Thoracic aorta (tissue), 2 donors: ENCODE results near the gene RAPGEF3. TPM values are rescaled to one million over a fixed set of nuclear protein-coding genes. Genes with fewer than 3 reads are reported as not detected.
A peak's percentile ranks its signal among the peaks of the same experiment; 100 is the strongest.

Experiments used
- ATAC-seq: fragments of 150-250 bp; one replicate; pipeline ENCODE4 v1.8.0; 2017; ENCODE audit warnings: low read depth; ENCODE audit not compliant: insufficient number of reproducible peaks, low FRiP score
- DNase-seq: peaks from one replicate; pipeline ENCODE4 v3.0.0-alpha.2; 2020; ENCODE audit warnings: low spot score
- H3K27ac ChIP-seq, 2 donors: fragments of 200-600 bp; sonication (generic); 1 replicate in 1 of 2; 2 replicates in 1 of 2; pipeline ENCODE4 v1.5.1; 2016; ENCODE audit warnings: mild to moderate bottlenecking in 2 of 2, moderate library complexity in 2 of 2
- H3K27me3 ChIP-seq: fragments of 200-600 bp; sonication (generic); replicated peaks from 2 replicates; pipeline ENCODE4 v1.6.0; 2016; ENCODE audit warnings: mild to moderate bottlenecking; ENCODE audit not compliant: insufficient read depth
- H3K36me3 ChIP-seq: fragments of 200-600 bp; sonication (generic); one replicate; pipeline ENCODE4 v1.5.1; 2016
- H3K4me1 ChIP-seq, 2 donors: fragments of 200-600 bp; sonication (generic); 1 replicate in 1 of 2; 2 replicates in 1 of 2; pipeline versions ENCODE4 v1.5.1 to v1.6.0; 2016; ENCODE audit warnings: low read depth in 2 of 2, mild to moderate bottlenecking in 1 of 2; ENCODE audit not compliant: control insufficient read depth in 1 of 2
- H3K4me3 ChIP-seq: fragments of 200-600 bp; sonication (generic); 2 replicates; pipeline ENCODE4 v1.5.1; 2016; ENCODE audit warnings: mild to moderate bottlenecking
- H3K9me3 ChIP-seq: fragments of 200-600 bp; sonication (generic); 2 replicates; pipeline ENCODE4 v1.5.1; 2016
- total RNA-seq, 2 donors: library from RNA; depleted of rRNA; stranded (reverse); fragments of >200 nt; gene quantifications; one replicate each; pipeline versions ENCODE4 v1.1.0 to v1.2.3, GENCODE V29; 2016
- TF ChIP-seq, protein P1 (sequence below): fragments of 200-600 bp; sonication (generic); IDR thresholded peaks from one replicate; pipeline ENCODE4 v1.5.1; 2019; ENCODE audit warnings: antibody characterized with exemption

RAPGEF3 gene
- total RNA-seq, 2 donors from 2014 or later = 40.9 to 77.4 TPM

DNA sequence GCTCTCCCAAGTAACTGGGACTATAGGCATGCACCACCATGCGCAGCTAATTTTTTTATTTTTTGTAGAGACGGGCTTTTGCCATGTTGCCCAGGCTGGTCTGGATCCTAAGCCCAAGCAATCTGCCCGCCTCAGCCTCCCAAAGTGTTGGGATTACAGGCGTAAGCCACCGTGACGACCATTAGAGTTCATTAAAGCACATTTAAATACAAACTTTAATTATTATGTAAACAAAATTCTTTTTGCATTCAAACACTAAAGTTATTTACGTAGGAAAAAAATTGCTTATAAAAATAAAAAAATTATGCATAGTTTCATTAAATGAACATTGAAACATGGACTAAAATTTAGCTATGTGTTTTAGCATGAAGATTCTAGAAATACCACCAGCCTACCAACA is 60.0 kb downstream of the RAPGEF3 start:
- Histone ChIP-seq H3K4me3 (no peak overlapping the region), H3K9me3 (no peaks in the 10 kb centered on the region), H3K27me3 (no peaks in the 10 kb centered on the region), H3K36me3 (peaks cover 9% of the 10 kb centered on the region), H3K27ac (no peak overlapping the region), H3K4me1 (no peaks in the 10 kb centered on the region)
- TF ChIP-seq, protein P1, sequence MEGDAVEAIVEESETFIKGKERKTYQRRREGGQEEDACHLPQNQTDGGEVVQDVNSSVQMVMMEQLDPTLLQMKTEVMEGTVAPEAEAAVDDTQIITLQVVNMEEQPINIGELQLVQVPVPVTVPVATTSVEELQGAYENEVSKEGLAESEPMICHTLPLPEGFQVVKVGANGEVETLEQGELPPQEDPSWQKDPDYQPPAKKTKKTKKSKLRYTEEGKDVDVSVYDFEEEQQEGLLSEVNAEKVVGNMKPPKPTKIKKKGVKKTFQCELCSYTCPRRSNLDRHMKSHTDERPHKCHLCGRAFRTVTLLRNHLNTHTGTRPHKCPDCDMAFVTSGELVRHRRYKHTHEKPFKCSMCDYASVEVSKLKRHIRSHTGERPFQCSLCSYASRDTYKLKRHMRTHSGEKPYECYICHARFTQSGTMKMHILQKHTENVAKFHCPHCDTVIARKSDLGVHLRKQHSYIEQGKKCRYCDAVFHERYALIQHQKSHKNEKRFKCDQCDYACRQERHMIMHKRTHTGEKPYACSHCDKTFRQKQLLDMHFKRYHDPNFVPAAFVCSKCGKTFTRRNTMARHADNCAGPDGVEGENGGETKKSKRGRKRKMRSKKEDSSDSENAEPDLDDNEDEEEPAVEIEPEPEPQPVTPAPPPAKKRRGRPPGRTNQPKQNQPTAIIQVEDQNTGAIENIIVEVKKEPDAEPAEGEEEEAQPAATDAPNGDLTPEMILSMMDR = no peak
- ATAC-seq (no peak), DNase-seq (no peak)

DNA sequence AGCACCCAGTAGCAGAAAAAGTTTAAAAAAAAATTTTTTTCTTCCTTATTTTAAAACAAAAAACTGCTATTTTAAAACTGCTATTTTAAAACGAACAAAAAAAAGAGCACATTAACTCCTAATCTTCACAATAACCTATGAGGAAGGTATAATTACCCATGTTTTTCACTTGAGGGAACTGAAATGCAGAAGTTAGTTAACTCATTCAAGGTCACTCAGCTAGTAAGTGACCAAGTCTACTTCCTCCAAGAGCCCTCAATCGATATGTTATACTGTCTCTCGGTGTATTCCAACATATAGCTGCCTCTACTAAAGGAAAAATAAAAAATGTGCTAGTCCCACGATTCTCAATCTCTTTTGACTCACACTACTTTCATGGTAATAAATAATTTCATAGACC is 60.6 kb downstream of the RAPGEF3 start:
- peaks cover 13% of the 10 kb centered on the region for H3K36me3 ChIP-seq
- no peaks in the 10 kb centered on the region for H3K9me3 ChIP-seq
- ATAC-seq (no peak), DNase-seq (no peak)
- no peak overlapping the region for H3K27ac ChIP-seq
- TF ChIP-seq, protein P1 = no peak
- no peaks in the 10 kb centered on the region for H3K4me1 ChIP-seq
- H3K27me3 ChIP-seq = no peaks in the 10 kb centered on the region
- no peak overlapping the region for H3K4me3 ChIP-seq

DNA sequence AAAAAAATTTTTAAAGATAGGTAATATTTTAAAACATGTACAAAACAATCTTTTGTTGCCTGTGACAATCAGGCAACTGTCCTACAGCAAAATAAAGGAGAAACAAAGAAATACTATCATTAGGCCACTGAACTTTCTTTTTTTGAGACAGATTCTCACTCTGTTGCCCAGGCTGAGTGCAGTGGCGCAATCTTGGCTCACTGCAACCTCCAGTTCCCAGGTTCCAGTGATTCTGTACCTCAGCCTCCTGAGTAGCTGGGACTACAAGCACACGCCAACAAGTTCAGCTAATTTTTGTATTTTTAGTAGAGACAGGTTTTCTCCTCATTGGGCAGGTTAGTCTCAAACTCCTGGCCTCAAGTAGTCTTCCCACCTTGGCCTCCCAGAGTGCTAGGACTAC is 69.5 kb downstream of the RAPGEF3 start:
- Histone ChIP-seq H3K27me3 (no peaks in the 10 kb centered on the region), H3K4me3 (no peak overlapping the region), H3K36me3 (peaks cover 9% of the 10 kb centered on the region), H3K4me1 (no peaks in the 10 kb centered on the region), H3K9me3 (no peaks in the 10 kb centered on the region), H3K27ac (no peak overlapping the region)
- ATAC-seq = no peak
- TF ChIP-seq, protein P1 = no peak
- DNase-seq = no peak

DNA sequence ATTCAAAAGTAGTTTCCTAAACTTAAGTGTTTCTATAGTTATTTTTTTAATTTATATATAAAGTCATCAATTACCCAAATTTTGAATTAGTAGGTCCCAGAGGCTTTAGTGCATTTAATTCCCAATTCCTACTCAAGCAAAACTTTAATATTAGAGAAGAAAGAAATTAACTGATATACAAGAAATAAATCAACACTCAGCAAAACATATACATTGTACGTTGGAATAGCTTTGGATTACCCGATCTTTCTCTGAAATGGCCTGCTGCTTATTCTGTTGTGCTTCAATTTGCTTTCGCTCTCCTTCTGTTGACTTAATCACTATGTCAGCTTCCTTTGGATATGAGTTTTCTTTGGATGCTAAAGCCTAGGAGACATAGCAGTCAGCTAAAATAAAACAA is 71.0 kb downstream of the RAPGEF3 start:
- DNase-seq (no peak), ATAC-seq (no peak)
- H3K27me3 ChIP-seq = no peaks in the 10 kb centered on the region
- H3K36me3 ChIP-seq = peaks cover 7% of the 10 kb centered on the region
- no peak overlapping the region for H3K4me3 ChIP-seq
- TF ChIP-seq, protein P1 = no peak
- H3K4me1 ChIP-seq = no peaks in the 10 kb centered on the region
- H3K9me3 ChIP-seq = no peaks in the 10 kb centered on the region
- H3K27ac ChIP-seq = no peak overlapping the region

DNA sequence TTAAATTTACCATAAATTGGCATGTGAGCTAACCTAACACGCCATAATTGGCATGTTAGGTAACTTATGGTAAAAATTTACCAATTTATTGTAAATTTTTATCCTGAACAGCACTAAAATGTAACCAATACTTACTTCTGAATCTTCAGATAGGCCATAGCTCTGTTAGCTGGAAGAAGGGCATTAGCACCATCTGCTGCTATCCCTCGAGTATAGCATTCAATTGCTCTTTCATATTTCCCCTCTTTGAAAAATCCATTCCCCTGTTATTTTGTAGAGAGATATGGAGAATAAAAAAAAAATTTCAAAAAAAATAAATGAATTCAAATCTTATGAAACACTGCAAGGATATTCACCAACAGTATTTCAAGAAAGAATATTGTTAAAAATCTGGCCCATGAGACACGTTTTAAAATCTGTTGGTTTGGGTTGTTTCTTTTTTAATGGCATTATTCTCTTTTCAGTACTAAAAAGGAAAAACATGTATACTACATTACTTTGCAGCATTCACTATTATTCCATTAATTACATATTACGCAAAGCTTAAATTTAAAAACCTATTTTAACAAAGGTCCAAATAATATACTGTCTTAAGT is 71.9 kb downstream of the RAPGEF3 start:
- no peak for ATAC-seq
- H3K36me3 ChIP-seq = peaks cover 3% of the 10 kb centered on the region
- DNase-seq = no peak
- H3K9me3 ChIP-seq = no peaks in the 10 kb centered on the region
- no peaks in the 10 kb centered on the region for H3K4me1 ChIP-seq
- TF ChIP-seq, protein P1 = peak; percentile 45
- no peak overlapping the region for H3K27ac ChIP-seq
- no peak overlapping the region for H3K4me3 ChIP-seq
- H3K27me3 ChIP-seq = no peaks in the 10 kb centered on the region

Other genes starting within 250 kb of the RAPGEF3 start
- gene RPAP3, start 52.9 kb downstream of the RAPGEF3 start, total RNA-seq = 10 to 100 TPM in 1 of 2 donors, 1 to 10 TPM in 1; 8.1 to 16.8 TPM
- gene ENDOU, start 33.4 kb downstream of the RAPGEF3 start, total RNA-seq = under 1 TPM in 1 of 2 donors, not detected in 1; 0.49 TPM
- gene SLC48A1, start 14.4 kb upstream of the RAPGEF3 start, total RNA-seq = 100 to 1,000 TPM in 1 of 2 donors, 10 to 100 TPM in 1; 60.5 to 107 TPM
- gene HDAC7, start 61.0 kb upstream of the RAPGEF3 start, total RNA-seq = 100 to 1,000 TPM in 1 of 2 donors, 10 to 100 TPM in 1; 77.8 to 112 TPM
- gene VDR, start 146.1 kb upstream of the RAPGEF3 start, total RNA-seq = 10 to 100 TPM in 1 of 2 donors, 1 to 10 TPM in 1; 6.8 to 10.3 TPM
- gene TMEM106C, start 204.7 kb upstream of the RAPGEF3 start, total RNA-seq = 100 to 1,000 TPM in 1 of 2 donors, 10 to 100 TPM in 1; 48.1 to 149 TPM
- under 1 TPM in 1 of 2 donors, not detected in 1; 0.14 TPM for gene COL2A1, start 245.6 kb upstream of the RAPGEF3 start, total RNA-seq